Measurements from ENCODE around the gene MLLT11. TPM values are rescaled to one million over a fixed set of nuclear protein-coding genes. Genes with fewer than 3 reads are reported as not detected.

The MLLT11 gene
- total RNA-seq, 8 experiments from 2014 or later: 3.3 to 201 (median 110) TPM

GRCh38 chr1:151104630-151105029 is 44.4 kb downstream of the MLLT11 start:
- ATAC-seq (replicated peaks in 6 of 8): no peak
- Histone ChIP-seq H3K27ac (no peak overlapping the region), H3K4me3 (no peak overlapping the region), H3K4me1 (replicated peaks in 1 of 2) (peaks cover 14 to 16% of the 10 kb centered on the region in 2 donors)
- in situ Hi-C loops (cut with MboI; ENCODE audit: low pct_unique_long_range_greater_than_20kb in 2 of 9, low sequenced_read_pairs in 9 of 9, unreplicated experiment in 9 of 9): no loop called here

DNA sequence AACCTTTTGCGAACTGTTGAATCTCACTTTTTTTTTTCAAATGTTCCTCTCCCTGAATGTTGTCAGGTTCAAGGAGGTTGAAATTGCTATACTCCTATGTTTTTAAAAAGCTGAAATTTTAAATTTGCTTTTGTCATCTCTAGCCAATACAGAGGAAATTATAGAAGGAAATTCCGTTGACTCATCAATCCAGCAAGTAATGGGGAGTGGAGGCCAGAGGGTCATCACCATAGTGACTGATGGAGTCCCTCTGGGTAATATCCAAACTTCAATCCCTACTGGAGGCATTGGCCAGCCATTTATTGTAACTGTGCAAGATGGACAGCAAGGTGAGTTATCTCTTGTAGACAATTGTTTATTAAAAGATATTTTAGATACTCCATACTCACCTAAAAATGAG is 46.7 kb downstream of the MLLT11 start:
- Histone ChIP-seq H3K27ac (no peak overlapping the region), H3K4me1 (replicated peaks in 1 of 2) (peaks cover 14 to 16% of the 10 kb centered on the region in 2 donors), H3K4me3 (no peak overlapping the region)
- in situ Hi-C loops (cut with MboI; ENCODE audit: low pct_unique_long_range_greater_than_20kb in 2 of 9, low sequenced_read_pairs in 9 of 9, unreplicated experiment in 9 of 9): no loop called here
- ATAC-seq (replicated peaks in 6 of 8): peak in 6 of 8 experiments; percentile 38 to 84 (median 82)
- WGBS, 10 experiments: 38 to 100% (median 50%) methylated on average over 1 to 2 of the region's 2 CpGs

GRCh38 chr1:151108331-151108730 is 48.1 kb downstream of the MLLT11 start:
- Histone ChIP-seq H3K27ac (no peak overlapping the region), H3K4me3 (no peak overlapping the region), H3K4me1 (replicated peaks in 1 of 2) (peaks cover 14 to 16% of the 10 kb centered on the region in 2 donors)
- in situ Hi-C loops (cut with MboI; ENCODE audit: low pct_unique_long_range_greater_than_20kb in 2 of 9, low sequenced_read_pairs in 9 of 9, unreplicated experiment in 9 of 9): no loop called here
- no peak for ATAC-seq (replicated peaks in 6 of 8)
- 80 to 100% (median 91%) methylated on average over 1 to 5 of the region's 5 CpGs; no CpG with 5 or more reads in 2 of the 10 experiments for WGBS, 10 experiments

DNA sequence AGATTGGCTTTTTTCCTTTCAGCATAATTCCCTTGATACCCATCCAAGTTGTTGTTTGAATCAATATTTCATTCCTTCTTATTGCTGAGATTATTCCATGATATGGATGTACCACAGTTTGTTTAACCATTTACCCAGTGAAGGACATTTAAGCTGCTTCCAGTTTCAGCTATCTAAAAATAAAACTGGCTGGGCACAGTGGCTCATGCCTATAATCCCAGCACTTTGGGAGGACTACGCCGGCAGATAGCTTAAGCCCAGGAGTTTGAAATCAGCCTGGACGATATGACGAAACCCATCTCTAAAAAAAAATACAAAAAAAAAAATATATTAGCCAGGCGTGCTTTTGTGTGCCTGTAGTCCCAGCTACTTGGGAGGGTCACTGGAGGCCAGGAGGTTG is 53.7 kb downstream of the MLLT11 start:
- 92 to 100% (median 97%) methylated on average over 3 to 5 of the region's 5 CpGs; no CpG with 5 or more reads in 2 of the 10 experiments for WGBS, 10 experiments
- no peak for ATAC-seq (replicated peaks in 6 of 8)
- Histone ChIP-seq H3K27ac (no peak overlapping the region), H3K4me3 (no peak overlapping the region), H3K4me1 (replicated peaks in 1 of 2) (no peaks in the 10 kb centered on the region)
- in situ Hi-C loops (cut with MboI; ENCODE audit: low pct_unique_long_range_greater_than_20kb in 2 of 9, low sequenced_read_pairs in 9 of 9, unreplicated experiment in 9 of 9): no loop called here

Other genes with a start within 250 kb of the MLLT11 start
- gene ARNT, start 183.8 kb upstream of the MLLT11 start, total RNA-seq: 10 to 100 TPM; 22.0 to 43.7 (median 25.9) TPM
- gene CTXND2, start 173.3 kb upstream of the MLLT11 start, total RNA-seq: 1 to 10 TPM in 1 of 8 experiments, under 1 TPM in 2, not detected in 5; 0.21 to 1.3 (median 0.27) TPM
- 10 to 100 TPM; 29.6 to 75.6 (median 58.1) TPM for gene SETDB1, start 134.0 kb upstream of the MLLT11 start, total RNA-seq
- gene CERS2, start 85.6 kb upstream of the MLLT11 start, total RNA-seq: 100 to 1,000 TPM in 4 of 8 experiments, 10 to 100 TPM in 4; 46.1 to 116 (median 96.6) TPM
- gene ANXA9, start 78.1 kb upstream of the MLLT11 start, total RNA-seq: 1 to 10 TPM in 5 of 8 experiments, under 1 TPM in 3; 0.54 to 1.7 (median 1.3) TPM
- 10 to 100 TPM in 7 of 8 experiments, 1 to 10 TPM in 1; 7.5 to 22.7 (median 19.0) TPM for gene MINDY1, start 53.5 kb upstream of the MLLT11 start, total RNA-seq
- gene PRUNE1, start 51.9 kb upstream of the MLLT11 start, total RNA-seq: 10 to 100 TPM; 10.5 to 30.2 (median 24.1) TPM
- 1 to 10 TPM in 4 of 8 experiments, under 1 TPM in 4; 0.18 to 1.6 (median 1.1) TPM for gene BNIPL, start 23.8 kb upstream of the MLLT11 start, total RNA-seq
- 10 to 100 TPM in 1 of 8 experiments, 1 to 10 TPM in 7; 3.9 to 10.3 (median 7.8) TPM for gene C1orf56, start 12.6 kb upstream of the MLLT11 start, total RNA-seq
- 10 to 100 TPM; 34.9 to 68.9 (median 52.4) TPM for gene CDC42SE1, start 775 bp upstream of the MLLT11 start, total RNA-seq
- 10 to 100 TPM in 2 of 8 experiments, 1 to 10 TPM in 6; 4.2 to 20.5 (median 6.1) TPM for gene GABPB2, start 10.4 kb downstream of the MLLT11 start, total RNA-seq
- gene SEMA6C, start 86.2 kb downstream of the MLLT11 start, total RNA-seq: 10 to 100 TPM in 5 of 8 experiments, 1 to 10 TPM in 3; 1.0 to 33.6 (median 15.4) TPM
- gene TNFAIP8L2, start 96.3 kb downstream of the MLLT11 start, total RNA-seq: 1 to 10 TPM in 3 of 8 experiments, under 1 TPM in 5; 0.25 to 1.6 (median 0.55) TPM
- 10 to 100 TPM in 5 of 8 experiments, 1 to 10 TPM in 3; 4.4 to 31.2 (median 18.1) TPM for gene LYSMD1, start 105.5 kb downstream of the MLLT11 start, total RNA-seq
- 100 to 1,000 TPM in 2 of 8 experiments, 10 to 100 TPM in 6; 41.0 to 115 (median 77.1) TPM for gene SCNM1, start 105.7 kb downstream of the MLLT11 start, total RNA-seq
- gene TMOD4, start 115.6 kb downstream of the MLLT11 start, total RNA-seq: 1 to 10 TPM in 3 of 8 experiments, under 1 TPM in 3, not detected in 2; 0.27 to 2.0 (median 0.96) TPM
- gene VPS72, start 129.8 kb downstream of the MLLT11 start, total RNA-seq: 100 to 1,000 TPM in 3 of 8 experiments, 10 to 100 TPM in 5; 34.2 to 146 (median 83.1) TPM
- gene PIP5K1A, start 138.2 kb downstream of the MLLT11 start, total RNA-seq: 100 to 1,000 TPM in 1 of 8 experiments, 10 to 100 TPM in 7; 44.2 to 113 (median 62.5) TPM
- gene PSMD4, start 194.3 kb downstream of the MLLT11 start, total RNA-seq: 100 to 1,000 TPM; 187 to 376 (median 247) TPM
- 10 to 100 TPM in 7 of 8 experiments, 1 to 10 TPM in 1; 8.9 to 33.2 (median 21.9) TPM for gene ZNF687, start 221.9 kb downstream of the MLLT11 start, total RNA-seq

Data from motor neuron (in vitro differentiated cells).